Adrenal gland (tissue), 12 donors: Measurements from ENCODE around the gene SUN1. TPM values are rescaled to one million over a fixed set of nuclear protein-coding genes. Genes with fewer than 3 reads are reported as not detected.
A peak's percentile ranks its signal among the peaks of the same experiment; 100 is the strongest.

Source experiments
- DNase-seq, 7 donors: peaks; one replicate each; pipeline ENCODE4 v3.0.0-alpha.2; 2019 to 2020
- H3K27ac ChIP-seq, 5 donors: fragments of 200-600 bp; sonication (generic) in 4 of 5; 1 replicate in 3 of 5; 2 replicates in 2 of 5; pipeline versions ENCODE4 v1.5.1 to v1.8.0; 2016 to 2020; ENCODE audit warnings: mild to moderate bottlenecking in 1 of 5
- H3K27me3 ChIP-seq: fragments of 200-600 bp; 2 replicates; pipeline ENCODE4 v1.8.0; 2021
- H3K36me3 ChIP-seq, 2 donors: fragments of 200-600 bp; replicated peaks in 1 of 2; 1 replicate in 1 of 2; 2 replicates in 1 of 2; pipeline versions ENCODE4 v1.5.1 to v1.8.0; 2018 to 2022
- H3K4me1 ChIP-seq, 2 donors: fragments of 200-600 bp; replicated peaks in 1 of 2; 1 replicate in 1 of 2; 2 replicates in 1 of 2; pipeline versions ENCODE4 v1.5.1 to v1.8.0; 2018 to 2021
- H3K4me3 ChIP-seq, 4 donors: fragments of 200-600 bp; sonication (generic) in 3 of 4; one replicate each; pipeline ENCODE4 v1.5.1; 2016 to 2018
- H3K9me3 ChIP-seq, 3 donors: fragments of 200-600 bp; sonication (generic) in 1 of 3; replicated peaks in 1 of 3; 1 replicate in 2 of 3; 2 replicates in 1 of 3; pipeline versions ENCODE4 v1.5.1 to v1.8.0; 2016 to 2021
- CTCF ChIP-seq, 6 experiments: fragments of 450-650 bp in 4 of 6; fragments of 200-600 bp in 2 of 6; sonication (generic) in 1 of 6; IDR thresholded peaks; 1 replicate in 5 of 6; 2 replicates in 1 of 6; pipeline versions ENCODE4 v1.5.1 to v1.8.0; 2016 to 2021; ENCODE audit warnings: antibody characterized with exemption in 6 of 6, mild to moderate bottlenecking in 2 of 6, moderate library complexity in 1 of 6
- POLR2A ChIP-seq, 2 donors: fragments of 450-650 bp; IDR thresholded peaks; one replicate each; pipeline ENCODE4 v1.6.1; 2017; ENCODE audit warnings: antibody characterized with exemption in 2 of 2, mild to moderate bottlenecking in 2 of 2, moderate library complexity in 1 of 2
- WGBS, 4 donors: extraction: QIAGEN DNeasy Blood & Tissue Kit in 2 of 4; methylation state at CpG; one replicate each; pipeline versions ENCODE4 v1.1.5 to v1.1.7; 2013 to 2017; 5-methylcytosine and 5-hydroxymethylcytosine counted together
- intact Hi-C, 2 donors: fragments of 100-400 bp; cut with DNase I; formaldehyde crosslinking; loops; one replicate each; pipeline versions ENCODE4 v1.14.1 to v1.15.0; 2022 to 2023
- polyA plus RNA-seq, 3 donors: library from polyadenylated mRNA; stranded (reverse); fragments of 200-250 nt in 2 of 3; fragments of 350-450 nt in 1 of 3; fragmentation: Illumina TruSeq in 1 of 3; extraction: RNeasy Lipid Tissue Mini Kit (QIAGEN cat#74804) in 1 of 3; gene quantifications; one replicate each; pipeline ENCODE4 v1.2.3, GENCODE V29; 2013 to 2014
- total RNA-seq, 9 donors: library from RNA; depleted of rRNA in 4 of 9; stranded (reverse); fragments of >200 nt in 4 of 9; fragments of 120-200 nt in 1 of 9; fragmentation: NEBNext Ultra II Directional in 1 of 9; extraction: Animal tissue kit (Norgen Biotek cat#: 25700) in 1 of 9; gene quantifications; one replicate each; pipeline versions ENCODE4 v1.1.0 to v1.2.4, GENCODE V29; 2013 to 2023
- donor health status: healthy with polysubstance abuse.
- donor health status: Bipolar disorder and iron deficiency.
- donor health status: DM: yes; HTN: yes; CAD: no.
- donor health status: DM: no; HTN: no; CAD: no.
- donor health status: DM: no; HTN: no; CAD: no.
- donor health status: DM: yes; HTN: yes; CAD: no.

SUN1 gene
- total and polyA plus RNA-seq, 12 donors, result 28.7 to 122 (median 99.9) TPM

GRCh38 chr7:863106-863505 lies 30.8 kb downstream of the SUN1 start:
- intact Hi-C loops, result no loop called here
- Histone ChIP-seq H3K36me3 (peaks cover 0 to 87% of the 10 kb centered on the region in 2 donors), H3K27me3 (no peaks in the 10 kb centered on the region), H3K27ac (no peak overlapping the region), H3K4me1 (peaks cover 0 to 12% of the 10 kb centered on the region in 2 donors), H3K4me3 (no peak overlapping the region), H3K9me3 (no peaks in the 10 kb centered on the region)
- DNase-seq, result no peak
- TF ChIP-seq POLR2A (IDR thresholded peaks at IDR 0.05) (no peak), CTCF (IDR thresholded peaks at IDR 0.05) (no peak)
- 88 to 96% (median 89%) methylated on average over 15 to 16 of the region's 16 CpGs for WGBS, 4 donors

- Histone ChIP-seq H3K4me3 (no peak overlapping the region), H3K4me1 (peaks cover 0 to 15% of the 10 kb centered on the region in 2 donors), H3K27ac (peak overlapping the region in 2 of 5 donors; percentile 82 to 87), H3K9me3 (no peaks in the 10 kb centered on the region), H3K27me3 (no peaks in the 10 kb centered on the region), H3K36me3 (peaks cover 0 to 67% of the 10 kb centered on the region in 2 donors)
- TF ChIP-seq CTCF (IDR thresholded peaks at IDR 0.05), result no peak
- no peak for TF ChIP-seq POLR2A (IDR thresholded peaks at IDR 0.05)
- WGBS, 4 donors, result 95 to 98% (median 95%) methylated on average over 21 to 25 of the region's 25 CpGs
- intact Hi-C loops, result loop anchor here in 1 of 2 donors (5.0 kb wide), 1 partner anchor 34 kb away; the partner anchor contains the start of gene SUN1
- no peak for DNase-seq
Observed at GRCh38 chr7:865921-866320, 33.6 kb downstream of the SUN1 start.

- H3K27ac ChIP-seq, result peak overlapping the region in 4 of 5 donors; percentile 7 to 87 (median 52)
Observed at GRCh38 chr7:867001-867405, 34.7 kb downstream of the SUN1 start.

More at GRCh38 chr7:867001-867405, 34.7 kb downstream of the SUN1 start:
- no peak for TF ChIP-seq CTCF (IDR thresholded peaks at IDR 0.05)
- no peak for TF ChIP-seq POLR2A (IDR thresholded peaks at IDR 0.05)
- Histone ChIP-seq H3K4me3 (no peak overlapping the region), H3K27me3 (no peaks in the 10 kb centered on the region), H3K4me1 (peaks cover 0 to 15% of the 10 kb centered on the region in 2 donors), H3K9me3 (no peaks in the 10 kb centered on the region), H3K36me3 (peaks cover 0 to 67% of the 10 kb centered on the region in 2 donors)
- 51 to 80% (median 73%) methylated on average over 10 to 18 of the region's 18 CpGs for WGBS, 4 donors
- intact Hi-C loops, result loop anchor here in 1 of 2 donors (5.0 kb wide), 1 partner anchor 35 kb away; the partner anchor contains the start of gene SUN1
- DNase-seq, result peak in 3 of 7 donors; percentile 46 to 68 (median 61)
